Measurements from ENCODE around the gene RIOK2. TPM values are rescaled to one million over a fixed set of nuclear protein-coding genes. Genes with fewer than 3 reads are reported as not detected.

The RIOK2 gene
- total and polyA plus RNA-seq, 9 of the 15 experiments (the other 6 are each of a cell fraction or from before 2014, with no cell fraction given), result 22.9 to 97.6 (median 47.8) TPM

DNA sequence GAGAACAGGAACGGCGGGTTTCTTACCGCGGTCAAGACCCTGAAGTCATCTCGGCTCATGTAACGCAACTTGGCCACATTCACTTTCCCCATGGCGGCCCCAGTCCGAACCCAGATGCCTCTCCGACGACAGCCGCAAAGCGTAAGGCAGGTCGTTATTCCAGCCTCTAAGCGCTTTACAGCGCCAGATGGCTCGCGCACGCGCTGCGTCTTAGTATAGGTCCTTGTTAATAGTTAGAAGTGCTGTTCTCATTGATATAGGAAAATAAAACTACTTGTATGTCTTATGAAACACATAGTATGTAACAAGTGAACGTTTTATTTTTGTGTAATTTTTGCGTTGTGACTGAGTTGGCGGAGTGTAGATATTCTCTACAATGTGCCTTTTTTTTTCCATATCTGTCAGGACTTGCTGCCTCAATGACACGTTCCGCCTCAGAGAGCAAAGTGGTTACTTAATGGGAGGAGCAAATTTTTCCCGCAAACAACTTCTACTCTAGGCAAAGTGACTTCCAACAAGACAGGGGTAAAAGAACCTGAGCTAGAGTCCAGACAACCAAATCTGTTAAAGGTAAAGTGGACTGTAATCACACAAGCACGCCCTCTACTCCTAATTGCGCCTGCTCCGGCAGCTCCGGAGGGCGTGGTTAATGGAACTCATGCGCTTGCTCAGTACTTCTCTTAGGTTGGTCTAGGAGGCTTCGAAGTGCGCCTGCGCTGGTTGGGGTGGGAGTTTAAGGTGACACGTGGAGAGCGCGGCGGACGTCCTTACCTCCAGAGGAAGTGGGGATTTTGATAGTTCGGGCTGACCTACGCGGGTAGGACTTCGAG is at the start of gene RIOK2 (continued):
- TF ChIP-seq, protein P1, sequence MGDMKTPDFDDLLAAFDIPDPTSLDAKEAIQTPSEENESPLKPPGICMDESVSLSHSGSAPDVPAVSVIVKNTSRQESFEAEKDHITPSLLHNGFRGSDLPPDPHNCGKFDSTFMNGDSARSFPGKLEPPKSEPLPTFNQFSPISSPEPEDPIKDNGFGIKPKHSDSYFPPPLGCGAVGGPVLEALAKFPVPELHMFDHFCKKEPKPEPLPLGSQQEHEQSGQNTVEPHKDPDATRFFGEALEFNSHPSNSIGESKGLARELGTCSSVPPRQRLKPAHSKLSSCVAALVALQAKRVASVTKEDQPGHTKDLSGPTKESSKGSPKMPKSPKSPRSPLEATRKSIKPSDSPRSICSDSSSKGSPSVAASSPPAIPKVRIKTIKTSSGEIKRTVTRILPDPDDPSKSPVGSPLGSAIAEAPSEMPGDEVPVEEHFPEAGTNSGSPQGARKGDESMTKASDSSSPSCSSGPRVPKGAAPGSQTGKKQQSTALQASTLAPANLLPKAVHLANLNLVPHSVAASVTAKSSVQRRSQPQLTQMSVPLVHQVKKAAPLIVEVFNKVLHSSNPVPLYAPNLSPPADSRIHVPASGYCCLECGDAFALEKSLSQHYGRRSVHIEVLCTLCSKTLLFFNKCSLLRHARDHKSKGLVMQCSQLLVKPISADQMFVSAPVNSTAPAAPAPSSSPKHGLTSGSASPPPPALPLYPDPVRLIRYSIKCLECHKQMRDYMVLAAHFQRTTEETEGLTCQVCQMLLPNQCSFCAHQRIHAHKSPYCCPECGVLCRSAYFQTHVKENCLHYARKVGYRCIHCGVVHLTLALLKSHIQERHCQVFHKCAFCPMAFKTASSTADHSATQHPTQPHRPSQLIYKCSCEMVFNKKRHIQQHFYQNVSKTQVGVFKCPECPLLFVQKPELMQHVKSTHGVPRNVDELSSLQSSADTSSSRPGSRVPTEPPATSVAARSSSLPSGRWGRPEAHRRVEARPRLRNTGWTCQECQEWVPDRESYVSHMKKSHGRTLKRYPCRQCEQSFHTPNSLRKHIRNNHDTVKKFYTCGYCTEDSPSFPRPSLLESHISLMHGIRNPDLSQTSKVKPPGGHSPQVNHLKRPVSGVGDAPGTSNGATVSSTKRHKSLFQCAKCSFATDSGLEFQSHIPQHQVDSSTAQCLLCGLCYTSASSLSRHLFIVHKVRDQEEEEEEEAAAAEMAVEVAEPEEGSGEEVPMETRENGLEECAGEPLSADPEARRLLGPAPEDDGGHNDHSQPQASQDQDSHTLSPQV (IDR thresholded peaks at IDR 0.05), result peak; percentile 95
- TF ChIP-seq KDM5B (IDR thresholded peaks at IDR 0.05; ENCODE audit: insufficient replicate concordance, low read depth, low read length) (peak; percentile 41), TAF7 (tag; IDR thresholded peaks at IDR 0.05) (0 out of 2 replicates have a peak, but pooled peaks have one; percentile 39), POU5F1 (IDR thresholded peaks at IDR 0.05; ENCODE audit: borderline replicate concordance, low read depth, low read length, partially characterized antibody) (no peak), FOXM1 (IDR thresholded peaks at IDR 0.05; ENCODE audit: low read depth) (peak; percentile 75), FOXM1 (CRISPR knock-in tag; IDR thresholded peaks at IDR 0.05; ENCODE audit: low read depth) (no peak), PML (IDR thresholded peaks at IDR 0.05; ENCODE audit: low read length) (peak; percentile 64), L3MBTL2 (IDR thresholded peaks at IDR 0.05) (peak; percentile 100), SRSF1 (IDR thresholded peaks at IDR 0.05; ENCODE audit: low read depth, low read length) (no peak), ZNF699 (CRISPR knock-in tag; IDR thresholded peaks at IDR 0.05; ENCODE audit: insufficient replicate concordance) (no peak), HNRNPLL (IDR thresholded peaks at IDR 0.05; ENCODE audit: low read depth, low read length, poor library complexity, severe bottlenecking) (peak; percentile 59), ATF7 (IDR thresholded peaks at IDR 0.05) (peak; percentile 85)
- TF ChIP-seq, protein P2, sequence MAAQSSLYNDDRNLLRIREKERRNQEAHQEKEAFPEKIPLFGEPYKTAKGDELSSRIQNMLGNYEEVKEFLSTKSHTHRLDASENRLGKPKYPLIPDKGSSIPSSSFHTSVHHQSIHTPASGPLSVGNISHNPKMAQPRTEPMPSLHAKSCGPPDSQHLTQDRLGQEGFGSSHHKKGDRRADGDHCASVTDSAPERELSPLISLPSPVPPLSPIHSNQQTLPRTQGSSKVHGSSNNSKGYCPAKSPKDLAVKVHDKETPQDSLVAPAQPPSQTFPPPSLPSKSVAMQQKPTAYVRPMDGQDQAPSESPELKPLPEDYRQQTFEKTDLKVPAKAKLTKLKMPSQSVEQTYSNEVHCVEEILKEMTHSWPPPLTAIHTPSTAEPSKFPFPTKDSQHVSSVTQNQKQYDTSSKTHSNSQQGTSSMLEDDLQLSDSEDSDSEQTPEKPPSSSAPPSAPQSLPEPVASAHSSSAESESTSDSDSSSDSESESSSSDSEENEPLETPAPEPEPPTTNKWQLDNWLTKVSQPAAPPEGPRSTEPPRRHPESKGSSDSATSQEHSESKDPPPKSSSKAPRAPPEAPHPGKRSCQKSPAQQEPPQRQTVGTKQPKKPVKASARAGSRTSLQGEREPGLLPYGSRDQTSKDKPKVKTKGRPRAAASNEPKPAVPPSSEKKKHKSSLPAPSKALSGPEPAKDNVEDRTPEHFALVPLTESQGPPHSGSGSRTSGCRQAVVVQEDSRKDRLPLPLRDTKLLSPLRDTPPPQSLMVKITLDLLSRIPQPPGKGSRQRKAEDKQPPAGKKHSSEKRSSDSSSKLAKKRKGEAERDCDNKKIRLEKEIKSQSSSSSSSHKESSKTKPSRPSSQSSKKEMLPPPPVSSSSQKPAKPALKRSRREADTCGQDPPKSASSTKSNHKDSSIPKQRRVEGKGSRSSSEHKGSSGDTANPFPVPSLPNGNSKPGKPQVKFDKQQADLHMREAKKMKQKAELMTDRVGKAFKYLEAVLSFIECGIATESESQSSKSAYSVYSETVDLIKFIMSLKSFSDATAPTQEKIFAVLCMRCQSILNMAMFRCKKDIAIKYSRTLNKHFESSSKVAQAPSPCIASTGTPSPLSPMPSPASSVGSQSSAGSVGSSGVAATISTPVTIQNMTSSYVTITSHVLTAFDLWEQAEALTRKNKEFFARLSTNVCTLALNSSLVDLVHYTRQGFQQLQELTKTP (IDR thresholded peaks at IDR 0.05; ENCODE audit: low read depth in 1 of 2, partially characterized antibody in 2 of 2), result peak in 1 of 2 experiments; percentile 97
- TF ChIP-seq, protein P3, sequence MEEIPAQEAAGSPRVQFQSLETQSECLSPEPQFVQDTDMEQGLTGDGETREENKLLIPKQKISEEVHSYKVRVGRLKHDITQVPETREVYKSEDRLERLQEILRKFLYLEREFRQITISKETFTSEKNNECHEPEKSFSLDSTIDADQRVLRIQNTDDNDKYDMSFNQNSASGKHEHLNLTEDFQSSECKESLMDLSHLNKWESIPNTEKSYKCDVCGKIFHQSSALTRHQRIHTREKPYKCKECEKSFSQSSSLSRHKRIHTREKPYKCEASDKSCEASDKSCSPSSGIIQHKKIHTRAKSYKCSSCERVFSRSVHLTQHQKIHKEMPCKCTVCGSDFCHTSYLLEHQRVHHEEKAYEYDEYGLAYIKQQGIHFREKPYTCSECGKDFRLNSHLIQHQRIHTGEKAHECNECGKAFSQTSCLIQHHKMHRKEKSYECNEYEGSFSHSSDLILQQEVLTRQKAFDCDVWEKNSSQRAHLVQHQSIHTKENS (CRISPR knock-in tag; IDR thresholded peaks at IDR 0.05), result no peak
- TF ChIP-seq, protein P4, sequence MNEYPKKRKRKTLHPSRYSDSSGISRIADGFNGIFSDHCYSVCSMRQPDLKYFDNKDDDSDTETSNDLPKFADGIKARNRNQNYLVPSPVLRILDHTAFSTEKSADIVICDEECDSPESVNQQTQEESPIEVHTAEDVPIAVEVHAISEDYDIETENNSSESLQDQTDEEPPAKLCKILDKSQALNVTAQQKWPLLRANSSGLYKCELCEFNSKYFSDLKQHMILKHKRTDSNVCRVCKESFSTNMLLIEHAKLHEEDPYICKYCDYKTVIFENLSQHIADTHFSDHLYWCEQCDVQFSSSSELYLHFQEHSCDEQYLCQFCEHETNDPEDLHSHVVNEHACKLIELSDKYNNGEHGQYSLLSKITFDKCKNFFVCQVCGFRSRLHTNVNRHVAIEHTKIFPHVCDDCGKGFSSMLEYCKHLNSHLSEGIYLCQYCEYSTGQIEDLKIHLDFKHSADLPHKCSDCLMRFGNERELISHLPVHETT (CRISPR knock-in tag; conservative IDR thresholded peaks at IDR 0.05 in 1 of 2, IDR thresholded peaks at IDR 0.05 in 1 of 2), result peak in 1 of 2 experiments; percentile 78; a peak in 1 of 4 replicates

Data from K562 (cell line).